ENCODE data around the gene TECTB. TPM values are rescaled to one million over a fixed set of nuclear protein-coding genes. Genes with fewer than 3 reads are reported as not detected.

TECTB gene
- polyA plus RNA-seq, 1 experiment: 0.02 TPM

DNA sequence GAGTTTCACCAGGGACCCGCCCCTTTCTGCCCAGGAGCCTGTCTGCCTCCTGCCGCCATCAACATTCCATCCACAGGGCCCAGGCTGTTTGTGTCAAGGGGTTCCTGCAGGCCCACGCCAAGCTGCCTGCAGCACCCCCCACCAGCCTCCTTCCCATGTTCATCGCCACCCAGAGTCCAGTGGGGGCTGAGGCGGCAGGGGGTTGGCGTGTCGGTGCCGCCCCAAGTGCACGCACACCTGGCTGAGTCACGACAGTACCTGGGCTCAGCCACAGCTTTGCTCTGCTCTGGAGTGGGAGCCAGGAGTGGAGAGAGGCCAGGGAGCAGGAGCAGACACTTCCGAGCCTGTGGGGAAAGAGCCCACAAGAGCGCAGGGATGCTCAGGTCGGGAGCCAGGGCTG is 42.8 kb upstream of the TECTB start:
- no peak for TF ChIP-seq CTCF (IDR thresholded peaks at IDR 0.05; ENCODE audit: insufficient read depth, low read depth, low read length)
- CTCF ChIA-PET: no interaction called here
- DNase-seq (ENCODE audit: low read depth): no peak
- no peaks in the 10 kb centered on the region for H3K27me3 ChIP-seq (ENCODE audit: control insufficient read depth, insufficient read depth, low read length)
- POLR2A ChIA-PET: no interaction called here
- no peaks in the 10 kb centered on the region for H3K36me3 ChIP-seq (ENCODE audit: control insufficient read depth, insufficient read depth, low read length)
- no peak overlapping the region for H3K4me3 ChIP-seq (ENCODE audit: low read depth, low read length)

DNA sequence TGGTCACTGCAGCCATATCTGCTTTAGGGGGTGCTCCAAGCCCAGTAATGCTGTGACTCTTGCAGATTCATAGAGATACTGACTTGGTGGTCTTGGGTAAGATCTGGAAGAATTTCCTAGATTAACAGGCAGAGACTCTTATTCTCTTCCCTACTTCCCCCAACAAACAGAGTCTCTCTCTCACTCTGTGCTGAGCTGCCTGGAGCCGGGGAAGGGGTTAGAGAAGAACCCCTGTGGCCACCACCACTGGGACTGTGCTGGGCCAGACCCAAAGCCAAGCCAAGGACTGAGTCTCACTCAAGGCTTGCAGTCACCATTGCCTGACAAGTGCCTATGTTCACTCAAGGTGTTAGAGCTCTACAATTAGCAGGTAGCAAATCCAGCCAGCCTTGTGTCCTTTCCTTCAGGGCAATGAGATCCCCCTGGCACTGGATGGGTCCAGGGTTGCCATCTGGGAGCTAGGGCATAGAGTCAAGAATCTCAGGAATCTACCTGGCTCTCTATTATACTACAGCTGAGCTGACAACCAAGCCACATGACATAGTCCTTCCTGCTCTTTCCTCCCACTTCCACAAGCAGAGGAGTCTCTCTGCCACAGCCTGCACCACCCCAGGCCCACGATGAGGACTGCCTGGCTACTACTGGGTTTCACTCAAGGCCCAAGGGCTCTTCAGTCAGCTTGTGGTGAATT is 41.4 kb upstream of the TECTB start:
- TF ChIP-seq CTCF (IDR thresholded peaks at IDR 0.05; ENCODE audit: insufficient read depth, low read depth, low read length): no peak
- CTCF ChIA-PET: interaction anchor here (0.6 kb wide), 1 partner anchor 42 kb away, joined by 3 read pairs; the partner anchor contains the start of gene TECTB

DNA sequence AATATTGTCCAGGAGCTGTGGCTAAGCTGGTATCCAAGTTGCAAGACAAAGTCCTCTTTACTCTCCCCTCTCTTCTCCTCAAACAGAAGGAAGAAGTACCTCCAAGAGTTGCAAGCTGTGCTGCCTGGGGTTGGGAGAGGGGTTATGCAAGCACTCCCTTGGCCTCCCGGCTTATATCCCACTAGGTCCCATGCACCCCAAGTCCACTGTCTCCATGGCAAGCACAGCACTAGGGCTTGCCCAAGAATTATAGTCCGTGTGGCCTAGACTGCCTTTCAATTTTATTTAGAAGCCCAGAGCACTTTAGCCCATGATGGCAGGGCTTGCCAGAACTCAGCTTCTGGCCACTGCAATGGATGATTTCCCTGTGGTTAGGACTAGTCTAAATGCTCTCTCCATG is 40.4 kb upstream of the TECTB start:
- no peak overlapping the region for H3K4me3 ChIP-seq (ENCODE audit: low read depth, low read length)
- ChIA-PET POLR2A (no interaction called here), CTCF (no interaction called here)
- H3K36me3 ChIP-seq (ENCODE audit: control insufficient read depth, insufficient read depth, low read length): no peaks in the 10 kb centered on the region
- TF ChIP-seq CTCF (IDR thresholded peaks at IDR 0.05; ENCODE audit: insufficient read depth, low read depth, low read length): no peak
- DNase-seq (ENCODE audit: low read depth): no peak
- no peaks in the 10 kb centered on the region for H3K27me3 ChIP-seq (ENCODE audit: control insufficient read depth, insufficient read depth, low read length)

More for the DNA sequence above, 41.4 kb upstream of the TECTB start:
- POLR2A ChIA-PET: no interaction called here
- no peaks in the 10 kb centered on the region for H3K27me3 ChIP-seq (ENCODE audit: control insufficient read depth, insufficient read depth, low read length)
- no peaks in the 10 kb centered on the region for H3K36me3 ChIP-seq (ENCODE audit: control insufficient read depth, insufficient read depth, low read length)
- no peak for DNase-seq (ENCODE audit: low read depth)
- no peak overlapping the region for H3K4me3 ChIP-seq (ENCODE audit: low read depth, low read length)

GRCh38 chr10:112243713-112244112 is 39.5 kb upstream of the TECTB start:
- H3K27me3 ChIP-seq (ENCODE audit: control insufficient read depth, insufficient read depth, low read length): no peaks in the 10 kb centered on the region
- no peak overlapping the region for H3K4me3 ChIP-seq (ENCODE audit: low read depth, low read length)
- DNase-seq (ENCODE audit: low read depth): no peak
- POLR2A ChIA-PET: no interaction called here
- TF ChIP-seq CTCF (IDR thresholded peaks at IDR 0.05; ENCODE audit: insufficient read depth, low read depth, low read length): no peak
- no peaks in the 10 kb centered on the region for H3K36me3 ChIP-seq (ENCODE audit: control insufficient read depth, insufficient read depth, low read length)
- CTCF ChIA-PET: interaction anchor here (0.6 kb wide), 1 partner anchor 14 kb away, joined by 3 read pairs; no protein-coding TSS in a partner anchor

GRCh38 chr10:112244197-112244596 is 39.0 kb upstream of the TECTB start:
- POLR2A ChIA-PET: no interaction called here
- no peak overlapping the region for H3K4me3 ChIP-seq (ENCODE audit: low read depth, low read length)
- H3K36me3 ChIP-seq (ENCODE audit: control insufficient read depth, insufficient read depth, low read length): no peaks in the 10 kb centered on the region
- H3K27me3 ChIP-seq (ENCODE audit: control insufficient read depth, insufficient read depth, low read length): no peaks in the 10 kb centered on the region
- CTCF ChIA-PET: interaction anchor here (0.6 kb wide), 1 partner anchor 14 kb away, joined by 3 read pairs; no protein-coding TSS in a partner anchor
- no peak for TF ChIP-seq CTCF (IDR thresholded peaks at IDR 0.05; ENCODE audit: insufficient read depth, low read depth, low read length)
- no peak for DNase-seq (ENCODE audit: low read depth)
